Bronchial epithelial cell (primary cell): ENCODE results near the gene MELK. TPM values are rescaled to one million over a fixed set of nuclear protein-coding genes. Genes with fewer than 3 reads are reported as not detected.

Experiments
- DNase-seq: peaks from one replicate; pipeline ENCODE4 v3.0.0-alpha.2; 2010; ENCODE audit warnings: low read depth
- FAIRE-seq: peaks from 2 replicates; lab custom pipeline; 2011; peaks lifted over from hg19 to GRCh38; lab: Jason Lieb, UNC
- H3K27me3 ChIP-seq: 2 replicates; pipeline ENCODE4 v1.5.1; 2011; ENCODE audit warnings: low read length; ENCODE audit not compliant: control insufficient read depth, insufficient read depth
- H3K36me3 ChIP-seq: 2 replicates; pipeline ENCODE4 v1.5.1; 2011; ENCODE audit warnings: low read length; ENCODE audit not compliant: control insufficient read depth, insufficient read depth
- H3K4me3 ChIP-seq: 2 replicates; pipeline ENCODE4 v1.5.1; 2011; ENCODE audit warnings: mild to moderate bottlenecking, low read depth, low read length, control low read depth
- total RNA-seq: library from RNA; depleted of rRNA; stranded (reverse); fragments of >200 nt; gene quantifications from 2 replicates; pipeline ENCODE4 v1.2.1, GENCODE V29; 2014
- TF ChIP-seq, protein P1 (sequence below): IDR thresholded peaks from 2 replicates; pipeline ENCODE4 v1.5.1; 2011; ENCODE audit warnings: mild to moderate bottlenecking, moderate library complexity, low read length, control low read depth, inconsistent platforms; ENCODE audit not compliant: insufficient read depth, severe bottlenecking

Gene MELK
- total RNA-seq, 1 donor from 2014 or later, result 8.2 TPM

GRCh38 chr9:36713515-36714490 lies 141.1 kb downstream of the MELK start:
- no peak for FAIRE-seq
- no peaks in the 10 kb centered on the region for H3K36me3 ChIP-seq
- H3K4me3 ChIP-seq, result no peak overlapping the region
- TF ChIP-seq, protein P1, sequence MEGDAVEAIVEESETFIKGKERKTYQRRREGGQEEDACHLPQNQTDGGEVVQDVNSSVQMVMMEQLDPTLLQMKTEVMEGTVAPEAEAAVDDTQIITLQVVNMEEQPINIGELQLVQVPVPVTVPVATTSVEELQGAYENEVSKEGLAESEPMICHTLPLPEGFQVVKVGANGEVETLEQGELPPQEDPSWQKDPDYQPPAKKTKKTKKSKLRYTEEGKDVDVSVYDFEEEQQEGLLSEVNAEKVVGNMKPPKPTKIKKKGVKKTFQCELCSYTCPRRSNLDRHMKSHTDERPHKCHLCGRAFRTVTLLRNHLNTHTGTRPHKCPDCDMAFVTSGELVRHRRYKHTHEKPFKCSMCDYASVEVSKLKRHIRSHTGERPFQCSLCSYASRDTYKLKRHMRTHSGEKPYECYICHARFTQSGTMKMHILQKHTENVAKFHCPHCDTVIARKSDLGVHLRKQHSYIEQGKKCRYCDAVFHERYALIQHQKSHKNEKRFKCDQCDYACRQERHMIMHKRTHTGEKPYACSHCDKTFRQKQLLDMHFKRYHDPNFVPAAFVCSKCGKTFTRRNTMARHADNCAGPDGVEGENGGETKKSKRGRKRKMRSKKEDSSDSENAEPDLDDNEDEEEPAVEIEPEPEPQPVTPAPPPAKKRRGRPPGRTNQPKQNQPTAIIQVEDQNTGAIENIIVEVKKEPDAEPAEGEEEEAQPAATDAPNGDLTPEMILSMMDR, result no peak
- H3K27me3 ChIP-seq, result peaks cover 3% of the 10 kb centered on the region
- no peak for DNase-seq

DNA sequence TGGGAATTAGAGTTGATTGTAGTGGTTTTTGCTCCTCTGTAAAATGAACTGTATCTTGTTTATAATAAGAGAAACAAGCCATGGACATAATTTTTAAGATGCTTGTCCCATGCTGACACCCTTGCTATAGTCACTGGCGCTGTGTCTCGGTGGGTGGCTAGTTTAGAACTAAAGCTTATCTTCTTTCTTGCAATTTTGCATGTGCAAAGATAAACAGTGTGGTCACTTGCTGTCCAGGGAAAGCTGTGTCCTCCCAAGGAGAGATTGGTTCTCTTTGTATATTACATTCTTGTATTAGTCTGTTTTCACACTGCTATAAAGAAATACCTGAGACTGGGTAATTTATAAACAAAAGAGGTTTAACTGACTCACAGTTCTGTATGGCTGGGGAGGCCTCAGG lies 143.8 kb downstream of the MELK start:
- Histone ChIP-seq H3K4me3 (no peak overlapping the region), H3K27me3 (peaks cover 3% of the 10 kb centered on the region), H3K36me3 (no peaks in the 10 kb centered on the region)
- FAIRE-seq (no peak), DNase-seq (no peak)
- TF ChIP-seq, protein P1, result no peak

GRCh38 chr9:36717276-36717675 lies 144.6 kb downstream of the MELK start:
- H3K27me3 ChIP-seq, result peaks cover 3% of the 10 kb centered on the region
- no peak for DNase-seq
- TF ChIP-seq, protein P1, result no peak
- no peak overlapping the region for H3K4me3 ChIP-seq
- H3K36me3 ChIP-seq, result no peaks in the 10 kb centered on the region
- no peak for FAIRE-seq

GRCh38 chr9:36718612-36719011 lies 145.9 kb downstream of the MELK start:
- FAIRE-seq, result no peak
- Histone ChIP-seq H3K36me3 (no peaks in the 10 kb centered on the region), H3K27me3 (peaks cover 1% of the 10 kb centered on the region), H3K4me3 (no peak overlapping the region)
- TF ChIP-seq, protein P1, result no peak
- DNase-seq, result no peak

DNA sequence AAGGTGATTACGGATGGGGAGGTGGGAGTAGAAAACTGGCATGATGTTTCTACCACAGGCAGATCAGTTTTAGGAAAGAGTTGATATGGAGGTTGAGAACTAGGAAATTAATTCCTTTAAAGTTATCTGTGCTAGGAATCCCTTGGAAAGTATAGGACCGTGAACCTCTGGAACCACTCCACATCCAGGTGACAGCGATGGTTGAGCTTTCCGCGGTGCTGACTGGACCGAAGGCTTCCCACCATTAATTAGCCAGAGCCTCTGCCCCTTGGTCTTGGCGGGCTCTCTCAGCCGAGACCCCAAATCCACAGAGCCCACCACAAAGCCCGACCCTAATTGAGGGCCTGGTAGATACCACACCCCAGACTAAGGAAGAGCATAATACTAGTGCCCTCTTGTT lies 147.3 kb downstream of the MELK start:
- no peak for DNase-seq
- no peak overlapping the region for H3K4me3 ChIP-seq
- TF ChIP-seq, protein P1, result no peak
- no peak for FAIRE-seq
- H3K36me3 ChIP-seq, result no peaks in the 10 kb centered on the region
- H3K27me3 ChIP-seq, result peaks cover 1% of the 10 kb centered on the region
